Mucosa of gallbladder (tissue), 1 donor: Measurements from ENCODE around the gene OCRL. TPM values are rescaled to one million over a fixed set of nuclear protein-coding genes. Genes with fewer than 3 reads are reported as not detected.
A peak's percentile ranks its signal among the peaks of the same experiment; 100 is the strongest.

Experiments
- DNase-seq: peaks from one replicate; pipeline ENCODE4 v3.0.0-alpha.2; 2020; ENCODE audit warnings: low spot score
- total RNA-seq: library from RNA; stranded (reverse); gene quantifications from one replicate; pipeline ENCODE4 v1.2.1, GENCODE V29; 2021
- donor health status: DM: no; HTN: no; CAD: no.

OCRL gene
- total RNA-seq, result 30.3 TPM

DNA sequence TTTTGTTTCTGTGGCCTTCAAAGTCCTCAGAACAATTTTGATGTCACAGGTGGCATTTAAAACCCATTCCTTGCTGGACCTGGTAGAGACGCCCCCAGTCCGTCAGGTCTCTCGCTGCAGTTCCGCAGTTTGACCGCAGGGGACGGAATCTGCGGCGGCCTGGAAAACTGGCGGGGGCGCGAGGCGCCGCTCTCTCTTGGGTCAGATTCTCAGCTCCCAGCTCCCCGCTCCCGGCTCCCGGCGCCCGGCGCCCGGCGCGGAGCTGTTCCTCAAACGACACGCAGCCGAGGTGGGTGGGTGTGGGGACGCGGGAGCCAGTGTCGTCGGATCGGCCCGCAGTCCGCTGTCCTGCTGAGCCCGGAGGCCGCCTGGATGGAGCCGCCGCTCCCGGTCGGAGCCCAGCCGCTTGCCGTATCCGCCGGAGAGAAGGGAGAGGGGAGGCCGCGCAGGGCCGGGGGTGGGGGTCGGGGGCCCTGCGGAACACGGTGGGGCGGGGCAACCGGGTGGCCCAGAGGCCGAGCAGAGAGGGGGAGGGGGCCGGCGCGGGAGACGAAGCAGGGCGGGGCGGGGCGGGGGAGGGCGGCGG is at the start of gene OCRL:
Gene OCRL, plus strand, starts transcription at position 192 of the 586 bp plus-strand sequence. Its CDS starts 181 bp downstream, at position 373.
- DNase-seq, result peak; percentile 52

DNA sequence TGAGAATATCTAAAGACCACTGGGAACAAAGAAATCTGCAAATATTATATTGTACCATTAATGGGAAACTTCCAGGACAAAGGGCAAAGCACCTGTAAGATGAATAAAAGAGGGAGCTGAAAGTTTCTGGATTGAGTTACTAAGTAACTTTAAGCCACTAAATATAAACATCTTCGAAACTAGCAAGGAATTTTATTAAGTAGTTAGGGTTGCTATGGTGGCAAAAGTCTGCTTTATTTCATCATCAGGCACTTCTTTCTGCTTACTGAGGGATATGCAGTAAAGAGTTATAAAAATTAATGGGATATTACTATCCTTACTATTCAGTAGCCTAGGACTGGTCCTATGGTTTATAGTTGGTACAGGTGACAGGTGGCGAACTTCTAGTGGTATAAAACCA is 49.7 kb upstream of the OCRL start:
- DNase-seq, result no peak

DNA sequence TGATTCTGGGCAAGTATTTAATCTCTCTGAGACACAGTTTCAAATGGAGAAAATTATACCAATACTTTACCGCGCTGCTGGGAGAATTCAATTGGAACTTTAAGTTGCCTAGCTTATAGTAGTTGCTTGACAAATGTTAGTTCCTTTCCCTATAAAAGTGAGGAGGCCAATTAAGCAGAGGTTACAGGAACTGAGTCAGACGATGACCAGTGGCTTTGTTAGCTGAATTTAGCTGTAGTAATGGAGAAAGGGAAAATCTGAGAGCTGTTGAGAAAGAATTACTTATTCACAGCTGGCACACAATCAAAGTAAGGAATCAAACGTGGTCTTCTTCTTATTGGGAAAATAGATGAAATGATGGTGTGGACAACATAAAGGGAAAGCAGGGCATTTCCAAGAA is 46.4 kb upstream of the OCRL start:
- no peak for DNase-seq

DNA sequence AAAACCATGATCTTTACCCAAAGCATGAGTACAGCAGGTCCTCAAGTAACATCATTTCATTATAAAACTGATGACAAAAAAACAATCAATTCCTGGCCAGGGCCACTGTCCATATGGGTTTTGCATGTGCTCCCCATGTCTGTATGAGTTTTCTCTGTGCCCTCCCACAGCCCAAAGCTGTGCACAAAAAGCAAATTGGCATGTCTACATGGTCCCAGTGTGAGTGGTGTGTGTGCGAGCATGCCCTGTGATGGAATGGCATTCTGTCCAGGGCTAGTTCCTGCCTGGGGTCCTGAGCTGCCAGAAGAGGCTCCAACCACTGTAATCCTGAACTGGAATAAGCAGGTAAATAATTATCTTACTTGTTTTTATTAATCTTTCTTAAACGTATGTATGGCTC is 45.2 kb upstream of the OCRL start:
- no peak for DNase-seq

DNA sequence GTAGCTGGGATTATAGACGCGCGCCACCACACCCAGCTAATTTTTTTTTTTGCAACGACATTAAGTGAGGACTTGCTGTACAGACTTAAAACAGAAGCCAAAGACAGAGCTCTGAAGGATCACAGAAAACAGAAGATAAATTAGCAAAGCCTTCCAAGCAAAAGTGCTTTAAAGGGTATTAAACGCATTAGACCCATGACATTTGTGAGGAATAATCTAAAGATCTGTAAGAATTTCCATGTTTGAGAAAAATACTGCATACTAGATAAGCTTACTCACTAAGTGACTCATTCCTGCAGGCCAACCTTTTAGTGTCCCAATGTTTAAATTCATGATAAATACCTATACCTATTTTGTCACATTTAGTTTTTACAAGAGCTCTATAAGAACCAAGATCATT is 44.2 kb upstream of the OCRL start:
- DNase-seq, result no peak

DNA sequence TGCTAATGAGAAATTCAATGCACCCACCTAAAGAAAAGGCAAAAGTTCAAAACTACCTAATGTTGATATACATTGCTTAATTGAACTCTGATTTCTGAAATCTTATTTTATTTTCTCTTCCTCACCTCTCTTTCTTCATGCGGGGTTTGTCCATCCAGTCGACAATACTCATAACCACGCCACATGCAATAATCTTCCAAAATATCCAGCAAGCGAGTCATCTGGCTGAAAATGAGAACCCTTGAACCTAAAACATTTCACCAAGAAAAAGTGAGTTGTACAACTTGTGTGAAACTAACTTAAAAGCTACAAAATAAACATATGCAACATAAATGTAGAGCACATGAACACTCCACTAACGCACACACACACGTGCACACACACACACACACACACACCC is 43.4 kb upstream of the OCRL start:
- no peak for DNase-seq

DNA sequence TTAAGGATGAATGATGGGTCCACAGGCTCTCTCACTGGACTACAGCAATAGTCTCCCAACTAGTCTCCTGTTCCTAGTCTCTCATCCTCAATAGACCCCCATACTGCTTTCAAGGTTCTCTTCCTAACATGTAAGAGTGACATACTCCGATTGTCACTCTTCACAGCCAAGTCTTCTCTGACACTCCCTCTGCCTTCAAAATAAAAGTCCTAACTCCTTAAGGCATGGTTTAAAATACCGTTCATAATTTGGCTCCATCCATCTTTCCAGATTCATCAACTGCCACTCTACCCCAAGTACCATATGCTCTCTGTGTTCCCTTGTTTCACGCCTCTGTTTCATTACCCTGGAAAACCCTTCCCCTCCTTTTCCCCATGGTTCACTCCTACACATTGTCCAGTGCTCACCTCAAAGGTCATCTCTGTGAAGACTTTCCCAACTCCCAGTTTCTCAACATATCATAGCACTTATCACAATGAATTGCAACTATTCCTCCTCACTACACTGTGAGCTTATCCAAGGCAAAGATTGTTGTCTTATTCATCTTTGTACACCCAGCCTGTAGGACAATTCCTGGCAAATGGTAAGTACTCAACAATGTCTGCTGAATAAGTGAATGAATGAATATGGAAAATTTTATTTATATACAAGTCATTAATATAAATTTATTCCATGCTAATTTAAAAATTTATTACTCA is 42.8 kb upstream of the OCRL start:
- DNase-seq, result no peak

DNA sequence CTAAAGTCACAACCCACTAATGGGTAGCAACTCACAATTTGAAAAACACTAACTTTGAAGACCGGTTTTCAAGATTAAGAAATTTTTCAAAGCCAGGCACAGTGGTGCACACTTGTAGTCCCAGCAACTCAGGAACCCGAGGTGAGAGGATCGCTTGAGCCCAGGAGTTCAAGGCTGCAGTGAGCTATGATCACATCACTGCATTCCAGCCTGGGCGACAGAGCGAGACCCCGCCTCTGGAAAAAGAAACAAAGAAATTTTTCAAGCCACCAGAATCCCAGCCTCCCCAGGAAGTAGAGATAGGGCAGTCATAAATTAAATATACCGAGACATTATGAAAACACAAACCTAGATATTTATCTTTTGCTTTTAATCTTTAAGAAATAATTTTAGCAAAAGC is 29.7 kb upstream of the OCRL start:
- DNase-seq, result no peak

DNA sequence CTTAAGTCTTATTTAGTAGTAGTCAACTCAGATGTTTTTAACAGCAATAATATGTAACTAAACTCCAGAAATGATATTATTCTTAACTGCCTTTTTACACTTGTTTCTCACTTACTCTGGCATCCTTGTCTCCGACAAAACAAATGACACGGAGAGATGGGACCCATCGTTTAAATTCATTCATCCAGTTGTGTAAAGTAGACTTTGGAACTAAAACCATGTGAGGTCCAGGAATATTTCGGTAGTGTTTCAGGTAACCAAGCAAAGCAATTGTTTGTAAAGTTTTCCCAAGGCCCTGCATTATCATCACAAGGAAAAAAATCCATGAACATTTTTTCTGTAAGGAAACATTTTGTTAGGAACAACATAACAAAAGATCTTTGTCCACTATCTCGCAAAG is 28.4 kb upstream of the OCRL start:
- DNase-seq, result no peak

DNA sequence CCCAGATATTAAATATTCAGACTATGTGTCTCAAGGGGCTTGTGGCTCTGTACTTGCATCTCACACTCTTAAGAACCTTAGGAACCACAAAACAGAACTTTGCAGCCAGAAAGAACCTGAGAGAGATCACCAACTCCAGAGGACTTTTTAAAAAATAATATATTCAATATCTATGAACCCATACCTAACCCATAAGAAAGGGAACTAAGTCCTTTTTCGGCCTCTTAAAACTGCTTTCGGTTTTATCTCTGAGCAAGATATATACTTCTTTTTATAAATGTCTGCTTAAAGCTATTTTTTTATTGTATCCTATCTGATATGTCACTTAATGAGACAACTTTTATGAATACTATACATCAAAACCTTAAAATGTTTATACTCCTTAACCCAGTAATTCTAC is 27.6 kb upstream of the OCRL start:
- no peak for DNase-seq

DNA sequence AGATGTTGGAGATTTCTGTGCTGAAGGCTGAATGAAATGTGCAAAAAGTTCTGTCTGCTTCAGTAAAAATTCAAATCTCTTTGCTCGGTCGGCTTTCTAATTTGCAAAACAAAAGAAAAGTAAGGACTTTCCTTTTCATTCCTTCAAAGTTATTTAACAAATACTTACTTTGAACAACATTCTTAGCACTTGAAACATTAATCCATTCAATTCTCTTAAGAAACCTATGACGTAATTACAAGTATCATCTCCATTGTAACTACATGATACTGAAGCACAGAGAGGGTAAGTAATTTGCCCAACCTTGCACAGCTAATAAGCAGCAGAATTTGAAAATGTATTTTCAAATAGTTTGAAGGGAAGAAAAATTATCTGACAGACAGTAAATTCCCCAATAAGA is 23.7 kb upstream of the OCRL start:
- no peak for DNase-seq

DNA sequence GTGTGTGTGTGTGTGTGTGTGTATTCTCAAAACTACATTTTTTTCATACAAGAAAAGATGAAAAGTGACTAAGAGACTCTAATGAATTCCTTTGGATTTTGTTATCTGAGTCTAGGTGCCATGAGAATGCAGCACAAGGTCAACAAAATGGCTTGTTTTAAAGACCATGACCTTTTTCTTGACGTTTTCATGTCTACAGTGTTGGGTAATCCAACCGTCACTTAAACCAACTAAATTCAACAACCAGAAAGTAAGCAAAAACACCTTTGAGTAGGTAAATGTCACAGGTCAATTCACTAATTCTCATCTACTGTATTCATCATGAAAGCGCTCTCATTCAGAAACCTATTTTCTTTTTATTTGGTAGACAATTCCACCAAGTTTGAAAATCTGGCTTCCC is 19.9 kb upstream of the OCRL start:
- DNase-seq, result no peak

DNA sequence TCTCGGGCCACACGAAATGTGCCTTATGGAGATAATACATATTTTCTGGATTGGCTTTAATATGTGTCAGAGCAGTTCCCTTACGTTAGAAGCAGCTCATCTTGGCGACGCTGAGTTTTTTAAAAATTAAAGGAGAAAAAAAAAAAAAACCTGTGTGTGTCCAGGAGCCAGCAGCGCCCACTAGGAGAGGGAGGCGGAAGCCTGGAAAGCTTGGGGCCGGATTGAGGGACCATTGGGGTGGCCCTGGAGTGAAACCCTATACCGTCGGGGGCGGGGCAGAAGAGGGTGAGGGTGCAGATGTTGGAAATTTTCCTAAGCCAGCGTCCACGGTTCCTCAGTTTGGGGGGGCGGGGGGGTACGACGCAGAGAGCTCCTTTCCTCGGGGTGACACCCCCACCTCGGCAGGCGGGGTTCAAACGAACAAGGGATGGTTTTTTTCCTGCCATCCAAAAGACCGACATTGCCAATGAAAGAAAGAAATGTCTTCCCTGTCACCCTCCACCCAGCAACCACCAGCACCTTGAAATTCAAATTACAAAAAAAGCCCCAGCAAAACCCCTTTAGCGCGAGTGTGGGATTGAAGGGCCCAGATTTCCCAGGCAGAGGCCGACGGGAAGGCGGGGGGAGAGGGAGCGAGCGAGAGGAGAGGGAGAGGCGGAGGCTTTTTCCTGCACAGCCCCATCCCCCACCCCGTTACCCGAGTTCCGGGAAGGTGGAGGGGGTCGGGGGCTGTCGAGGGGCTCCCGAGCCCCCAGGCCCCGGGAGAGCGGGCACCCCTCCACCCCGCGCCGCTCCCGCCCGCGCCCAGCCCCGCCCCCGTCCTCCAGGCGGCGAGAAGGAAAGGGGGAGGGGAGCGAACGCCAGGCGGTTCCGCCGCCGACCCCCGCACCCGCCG is 17.6 kb upstream of the OCRL start:
- DNase-seq, result no peak

DNA sequence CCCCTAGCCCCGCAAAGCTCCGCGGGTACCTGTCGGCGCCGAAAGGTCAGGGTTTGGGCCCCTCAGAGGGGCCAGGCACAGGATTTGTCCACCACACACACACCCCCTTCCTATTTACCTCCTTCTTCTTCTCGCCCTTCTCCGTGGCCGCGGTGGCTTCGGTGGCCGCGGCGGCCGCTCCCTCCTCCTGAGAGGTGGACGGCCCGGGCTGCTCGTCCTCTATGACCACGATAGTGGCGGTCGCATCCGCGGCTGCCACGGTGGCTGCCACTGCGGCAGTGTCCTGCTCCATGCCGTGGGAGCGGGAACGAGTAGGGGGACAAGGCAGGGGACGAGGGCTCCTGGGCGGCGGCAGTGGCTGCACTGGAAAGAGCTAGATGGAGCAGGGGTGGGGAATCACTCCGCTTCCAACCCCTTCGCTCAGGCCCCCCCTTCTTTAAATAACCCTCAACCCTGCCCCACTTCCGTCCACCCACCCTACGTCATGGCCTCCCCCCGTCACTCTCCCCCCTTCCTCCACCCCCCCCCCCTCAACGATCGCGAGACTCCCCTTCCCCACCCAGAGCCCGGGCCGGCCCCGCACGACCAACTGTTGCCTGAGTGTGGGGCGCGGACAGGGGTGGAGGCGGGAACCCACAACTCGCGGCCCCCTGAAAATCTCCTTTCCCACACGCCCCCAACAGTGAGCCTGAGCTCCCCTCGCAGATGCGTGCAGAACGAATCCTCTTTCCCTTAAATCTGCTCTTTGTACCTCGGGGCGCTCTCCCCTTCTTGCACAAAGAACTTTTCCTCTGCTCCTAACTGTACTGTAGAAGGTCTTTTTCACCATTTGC is 16.8 kb upstream of the OCRL start, which contains the start of gene SMARCA1:
Gene SMARCA1, minus strand, starts transcription at position 412 of the 833 bp plus-strand sequence. Its CDS starts 120 bp downstream, at position 292.
- peak; percentile 17 for DNase-seq

DNA sequence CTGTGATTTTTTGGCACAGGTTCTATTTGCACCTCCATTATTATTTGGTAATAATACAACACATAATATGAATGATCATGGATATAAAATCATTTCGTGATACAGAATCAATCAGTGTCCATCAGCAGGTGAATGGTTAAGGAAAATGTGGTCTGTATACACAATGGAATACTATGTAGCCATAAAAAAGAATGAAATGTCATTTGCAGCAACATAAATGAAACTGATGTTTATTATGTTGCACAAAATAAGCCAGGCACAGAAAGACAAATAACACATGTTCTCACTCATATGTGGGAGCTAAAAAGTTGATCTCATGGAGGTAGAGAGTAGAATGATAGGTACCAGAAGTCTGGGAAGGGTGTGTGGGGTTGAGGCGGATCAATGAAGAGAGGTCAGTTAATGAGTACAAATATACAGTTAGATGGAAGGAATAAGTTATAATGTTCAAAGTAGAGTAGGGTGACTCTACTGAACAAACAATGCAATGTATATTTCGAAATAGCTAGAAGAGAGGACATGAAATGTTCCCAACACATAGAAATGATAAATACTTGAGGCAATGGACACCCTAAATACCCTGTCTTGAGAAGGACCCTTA is 15.7 kb upstream of the OCRL start:
- DNase-seq, result no peak

DNA sequence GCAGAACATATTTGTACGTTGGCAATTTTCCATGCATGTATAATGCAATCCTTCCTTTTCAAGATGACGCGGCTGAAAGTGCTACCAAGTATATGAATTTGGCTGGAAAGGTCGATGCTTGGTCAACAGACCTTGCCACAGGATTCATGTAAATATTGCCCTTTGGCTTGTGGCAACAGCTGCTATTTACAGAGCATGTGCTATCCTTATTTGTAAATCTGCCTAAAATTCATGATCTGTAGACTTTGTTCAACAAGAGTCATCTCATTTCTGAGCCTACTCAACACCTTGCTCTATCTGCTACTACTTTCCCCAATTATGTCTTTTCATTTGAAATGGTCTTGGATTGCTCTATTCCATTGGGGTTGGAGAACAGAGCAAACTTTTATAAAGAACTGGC is 14.9 kb upstream of the OCRL start:
- DNase-seq, result no peak

DNA sequence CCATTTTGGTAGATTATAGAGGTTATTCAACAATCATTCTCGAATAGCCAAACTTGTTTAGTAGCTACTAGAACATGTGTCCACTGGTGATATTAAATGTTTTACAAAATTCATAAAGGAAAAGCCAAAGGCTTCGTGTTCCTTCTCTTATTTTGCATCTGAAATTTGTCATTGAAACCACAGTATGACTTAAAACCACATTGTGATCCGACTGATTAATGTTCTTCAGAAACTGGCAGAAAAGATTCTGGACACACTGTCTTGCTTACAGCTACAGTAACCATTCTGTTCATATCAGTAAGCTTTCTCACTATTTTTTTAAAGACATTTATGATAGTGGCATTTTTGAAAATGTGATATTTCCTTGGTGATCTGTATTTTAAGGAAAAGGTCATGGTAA is 14.2 kb upstream of the OCRL start:
- DNase-seq, result no peak

DNA sequence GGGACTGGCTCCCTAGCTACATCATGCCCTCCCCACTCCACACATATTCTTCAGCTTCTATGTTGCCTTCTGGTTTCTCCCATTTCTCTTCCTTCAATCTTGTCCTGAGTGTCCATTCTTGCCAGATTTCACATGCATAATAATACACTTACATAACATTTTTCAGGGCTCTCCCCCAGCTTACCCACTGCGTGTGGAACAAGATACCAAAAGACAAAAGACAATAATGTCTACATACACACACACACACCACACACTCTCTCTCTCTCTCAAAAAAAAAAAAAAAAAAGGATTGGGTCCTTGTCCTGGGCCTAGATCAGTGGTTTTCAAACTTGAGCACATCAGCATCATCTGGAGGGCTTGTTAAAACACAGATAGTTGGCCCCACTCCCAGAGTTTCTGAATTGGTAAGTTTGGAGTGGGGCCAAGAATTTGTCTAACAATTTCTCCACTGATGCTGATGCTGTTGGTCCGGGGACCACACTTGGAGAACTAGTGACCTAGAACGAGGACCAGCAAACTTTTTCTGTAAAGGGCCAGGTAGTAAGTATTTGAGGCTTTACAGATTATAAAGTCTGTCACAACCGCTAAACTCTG is 10.3 kb upstream of the OCRL start:
- no peak for DNase-seq

DNA sequence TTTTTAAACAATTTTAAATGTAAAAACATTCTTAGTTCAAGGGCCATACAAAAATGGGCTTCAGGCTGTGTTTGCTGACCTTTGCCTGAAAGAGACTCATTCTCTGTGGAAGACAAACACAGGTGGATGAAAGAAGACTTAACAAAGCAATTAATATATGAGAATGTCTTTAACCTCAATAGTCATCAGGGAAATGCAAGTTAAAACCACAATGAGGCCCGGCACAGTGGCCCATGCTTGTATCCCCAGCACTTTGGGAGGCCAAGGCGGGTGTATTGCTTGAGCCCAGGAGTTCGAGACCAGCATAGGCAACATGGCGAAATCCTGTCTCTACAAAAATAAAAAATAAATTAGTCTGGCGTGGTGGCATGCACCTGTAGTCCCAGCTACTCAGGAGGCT is 9.6 kb upstream of the OCRL start:
- no peak for DNase-seq

DNA sequence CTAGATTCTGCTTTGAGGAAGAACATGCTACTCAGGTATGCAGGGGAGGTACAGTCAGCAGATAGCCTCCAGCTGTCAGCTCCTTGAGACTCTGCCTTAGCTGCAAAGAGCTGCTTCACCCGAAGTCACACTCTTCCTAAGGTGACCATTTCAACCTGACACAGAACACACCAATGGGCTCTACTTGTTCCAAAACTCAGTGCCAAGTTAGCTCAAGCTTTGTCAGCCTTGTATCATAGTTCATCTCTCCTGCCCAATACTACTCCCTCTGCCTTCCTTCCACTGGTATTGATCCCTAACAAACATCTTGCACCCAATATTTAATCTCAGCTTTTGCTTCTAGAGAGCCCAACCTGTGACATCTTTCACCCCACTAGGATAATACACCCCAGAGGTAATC is 8.9 kb upstream of the OCRL start:
- no peak for DNase-seq
